HG03439 (cell line): ENCODE measurements around the gene PHTF1.

Experiments
- ATAC-seq: cut with Tn5 transposase; IDR thresholded peaks from one replicate; pipeline ENCODE4 v1.9.1; 2021; ENCODE audit warnings: mild to moderate bottlenecking, moderate library complexity; ENCODE audit not compliant: unreplicated experiment

Gene PHTF1

GRCh38 chr1:113670650-113671049, 88.6 kb downstream of the PHTF1 start:
- ATAC-seq: no peak

- no peak for ATAC-seq
These were observed 89.3 kb downstream of the PHTF1 start for GRCh38 chr1:113669988-113670387.

GRCh38 chr1:113666126-113666525, 93.2 kb downstream of the PHTF1 start:
- ATAC-seq: no peak

GRCh38 chr1:113665071-113665470, 94.2 kb downstream of the PHTF1 start:
- ATAC-seq: no peak

- no peak for ATAC-seq
These were observed 95.9 kb downstream of the PHTF1 start for GRCh38 chr1:113663165-113663951.

GRCh38 chr1:113662101-113662500, 97.2 kb downstream of the PHTF1 start:
- ATAC-seq: no peak

- no peak for ATAC-seq
These were observed 99.2 kb downstream of the PHTF1 start for GRCh38 chr1:113660088-113660487.

- no peak for ATAC-seq
These were observed 99.7 kb downstream of the PHTF1 start for GRCh38 chr1:113659556-113659955.

GRCh38 chr1:113659035-113659434, 100.3 kb downstream of the PHTF1 start:
- ATAC-seq: no peak

GRCh38 chr1:113657556-113658063, 101.7 kb downstream of the PHTF1 start:
- ATAC-seq: no peak

- ATAC-seq: no peak
These were observed 102.2 kb downstream of the PHTF1 start for GRCh38 chr1:113657126-113657525.

- no peak for ATAC-seq
These were observed 104.4 kb downstream of the PHTF1 start for GRCh38 chr1:113654883-113655282.

- no peak for ATAC-seq
These were observed 105.5 kb downstream of the PHTF1 start for GRCh38 chr1:113653741-113654140.

GRCh38 chr1:113652771-113653170, 106.5 kb downstream of the PHTF1 start:
- no peak for ATAC-seq

- ATAC-seq: no peak
These were observed 110.8 kb downstream of the PHTF1 start for GRCh38 chr1:113648478-113648877.

GRCh38 chr1:113647164-113647563, 112.1 kb downstream of the PHTF1 start:
- ATAC-seq: no peak
